ENCODE data around the gene MED13L. TPM values are rescaled to one million over a fixed set of nuclear protein-coding genes. Genes with fewer than 3 reads are reported as not detected.

The MED13L gene
- total and polyA plus RNA-seq, 12 donors, result 8.8 to 106 (median 73.8) TPM

GRCh38 chr12:116071555-116072230 is 205.8 kb downstream of the MED13L start:
- no peak for DNase-seq
- Histone ChIP-seq H3K4me3 (no peak overlapping the region), H3K27ac (no peak overlapping the region), H3K4me1 (replicated peaks in 1 of 2) (peaks cover 13 to 37% of the 10 kb centered on the region in 2 donors), H3K27me3 (no peaks in the 10 kb centered on the region), H3K36me3 (replicated peaks in 1 of 2) (no peaks in the 10 kb centered on the region), H3K9me3 (replicated peaks in 1 of 3) (no peaks in the 10 kb centered on the region)
- TF ChIP-seq CTCF (IDR thresholded peaks at IDR 0.05), result no peak
- no peak for TF ChIP-seq POLR2A (IDR thresholded peaks at IDR 0.05)
- intact Hi-C loops (cut with DNase I), result no loop called here
- WGBS, 4 donors, result 67 to 87% (median 86%) methylated on average over 2 of the region's 2 CpGs

- peaks cover 13 to 46% of the 10 kb centered on the region in 2 donors for H3K4me1 ChIP-seq (replicated peaks in 1 of 2)
Measured at GRCh38 chr12:116070444-116070843, 207.0 kb downstream of the MED13L start.

GRCh38 chr12:116069943-116070342 is 207.6 kb downstream of the MED13L start:
- intact Hi-C loops (cut with DNase I), result no loop called here
- DNase-seq, result no peak
- no peak for TF ChIP-seq POLR2A (IDR thresholded peaks at IDR 0.05)
- TF ChIP-seq CTCF (IDR thresholded peaks at IDR 0.05), result no peak

More at GRCh38 chr12:116070444-116070843, 207.0 kb downstream of the MED13L start:
- Histone ChIP-seq H3K27ac (no peak overlapping the region), H3K27me3 (no peaks in the 10 kb centered on the region), H3K9me3 (replicated peaks in 1 of 3) (no peaks in the 10 kb centered on the region), H3K36me3 (replicated peaks in 1 of 2) (no peaks in the 10 kb centered on the region), H3K4me3 (no peak overlapping the region)
- WGBS, 4 donors, result 88 to 100% (median 95%) methylated on average over 3 of the region's 3 CpGs
- DNase-seq, result no peak
- no peak for TF ChIP-seq CTCF (IDR thresholded peaks at IDR 0.05)
- intact Hi-C loops (cut with DNase I), result no loop called here

GRCh38 chr12:116068853-116069252 is 208.6 kb downstream of the MED13L start:
- intact Hi-C loops (cut with DNase I), result no loop called here

More at GRCh38 chr12:116069943-116070342, 207.6 kb downstream of the MED13L start:
- no peak overlapping the region for H3K4me3 ChIP-seq
- H3K27ac ChIP-seq, result no peak overlapping the region
- H3K27me3 ChIP-seq, result no peaks in the 10 kb centered on the region
- peaks cover 13 to 46% of the 10 kb centered on the region in 2 donors for H3K4me1 ChIP-seq (replicated peaks in 1 of 2)
- H3K36me3 ChIP-seq (replicated peaks in 1 of 2), result no peaks in the 10 kb centered on the region
- no peaks in the 10 kb centered on the region for H3K9me3 ChIP-seq (replicated peaks in 1 of 3)

More at GRCh38 chr12:116068853-116069252, 208.6 kb downstream of the MED13L start:
- Histone ChIP-seq H3K4me3 (no peak overlapping the region), H3K4me1 (replicated peaks in 1 of 2) (peaks cover 13 to 41% of the 10 kb centered on the region in 2 donors), H3K27me3 (no peaks in the 10 kb centered on the region), H3K9me3 (replicated peaks in 1 of 3) (no peaks in the 10 kb centered on the region), H3K36me3 (replicated peaks in 1 of 2) (no peaks in the 10 kb centered on the region), H3K27ac (no peak overlapping the region)
- TF ChIP-seq POLR2A (IDR thresholded peaks at IDR 0.05), result no peak
- TF ChIP-seq CTCF (IDR thresholded peaks at IDR 0.05), result no peak
- WGBS, 4 donors, result 89 to 96% (median 93%) methylated on average over 9 of the region's 9 CpGs
- DNase-seq, result no peak
